ENCODE results near the gene LIPI. TPM values are rescaled to one million over a fixed set of nuclear protein-coding genes. Genes with fewer than 3 reads are reported as not detected.

The LIPI gene
- polyA plus RNA-seq, 1 of the 3 experiments (the other 2 are of a cell fraction): not detected

DNA sequence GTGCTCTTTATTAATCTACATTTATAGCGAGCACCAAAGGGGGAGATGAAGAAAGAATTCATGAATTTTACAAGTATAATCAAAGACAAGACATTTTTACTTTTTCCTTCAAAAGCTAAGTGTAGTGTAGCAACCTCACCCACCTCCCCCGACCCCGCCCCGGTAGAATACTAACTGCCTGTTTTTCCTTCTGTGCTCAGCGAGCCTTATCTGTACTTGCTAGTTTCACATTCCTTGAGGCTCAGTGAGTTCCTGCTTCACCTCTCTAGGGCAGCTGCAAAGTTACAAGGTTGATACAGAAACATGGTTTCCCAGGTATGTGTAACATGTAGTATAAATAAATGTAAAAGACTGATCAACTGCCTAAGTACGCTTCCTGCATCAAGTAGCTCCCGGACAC lies 86.5 kb downstream of the LIPI start:
- ChIA-PET POLR2A (no interaction called here), CTCF (no interaction called here)
- no peaks in the 10 kb centered on the region for H3K9me2 ChIP-seq
- H3K79me2 ChIP-seq (ENCODE audit: insufficient read depth): no peaks in the 10 kb centered on the region
- TF ChIP-seq, protein P1, sequence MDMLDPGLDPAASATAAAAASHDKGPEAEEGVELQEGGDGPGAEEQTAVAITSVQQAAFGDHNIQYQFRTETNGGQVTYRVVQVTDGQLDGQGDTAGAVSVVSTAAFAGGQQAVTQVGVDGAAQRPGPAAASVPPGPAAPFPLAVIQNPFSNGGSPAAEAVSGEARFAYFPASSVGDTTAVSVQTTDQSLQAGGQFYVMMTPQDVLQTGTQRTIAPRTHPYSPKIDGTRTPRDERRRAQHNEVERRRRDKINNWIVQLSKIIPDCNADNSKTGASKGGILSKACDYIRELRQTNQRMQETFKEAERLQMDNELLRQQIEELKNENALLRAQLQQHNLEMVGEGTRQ (IDR thresholded peaks at IDR 0.05; ENCODE audit: borderline replicate concordance, low read depth, low read length): no peak
- TF ChIP-seq TEAD4 (IDR thresholded peaks at IDR 0.05; ENCODE audit: borderline replicate concordance, insufficient read depth) (no peak), ELF1 (IDR thresholded peaks at IDR 0.05) (no peak), CHD2 (IDR thresholded peaks at IDR 0.05; ENCODE audit: low read length, partially characterized antibody) (no peak), RXRA (IDR thresholded peaks at IDR 0.05; ENCODE audit: borderline replicate concordance, low read depth) (no peak), YY1 (IDR thresholded peaks at IDR 0.05; ENCODE audit: low read depth) (no peak), RAD21 (IDR thresholded peaks at IDR 0.05; ENCODE audit: low read length) (no peak), SIN3A (IDR thresholded peaks at IDR 0.05; ENCODE audit: borderline replicate concordance, low read depth, low read length) (no peak), FOXM1 (IDR thresholded peaks at IDR 0.05; ENCODE audit: low read depth) (no peak), TAF1 (IDR thresholded peaks at IDR 0.05; ENCODE audit: borderline replicate concordance, low read depth, low read length) (no peak), NFIC (IDR thresholded peaks at IDR 0.05; ENCODE audit: borderline replicate concordance) (no peak), RCOR1 (IDR thresholded peaks at IDR 0.05; ENCODE audit: low read length) (no peak)
- TF ChIP-seq, protein P2, sequence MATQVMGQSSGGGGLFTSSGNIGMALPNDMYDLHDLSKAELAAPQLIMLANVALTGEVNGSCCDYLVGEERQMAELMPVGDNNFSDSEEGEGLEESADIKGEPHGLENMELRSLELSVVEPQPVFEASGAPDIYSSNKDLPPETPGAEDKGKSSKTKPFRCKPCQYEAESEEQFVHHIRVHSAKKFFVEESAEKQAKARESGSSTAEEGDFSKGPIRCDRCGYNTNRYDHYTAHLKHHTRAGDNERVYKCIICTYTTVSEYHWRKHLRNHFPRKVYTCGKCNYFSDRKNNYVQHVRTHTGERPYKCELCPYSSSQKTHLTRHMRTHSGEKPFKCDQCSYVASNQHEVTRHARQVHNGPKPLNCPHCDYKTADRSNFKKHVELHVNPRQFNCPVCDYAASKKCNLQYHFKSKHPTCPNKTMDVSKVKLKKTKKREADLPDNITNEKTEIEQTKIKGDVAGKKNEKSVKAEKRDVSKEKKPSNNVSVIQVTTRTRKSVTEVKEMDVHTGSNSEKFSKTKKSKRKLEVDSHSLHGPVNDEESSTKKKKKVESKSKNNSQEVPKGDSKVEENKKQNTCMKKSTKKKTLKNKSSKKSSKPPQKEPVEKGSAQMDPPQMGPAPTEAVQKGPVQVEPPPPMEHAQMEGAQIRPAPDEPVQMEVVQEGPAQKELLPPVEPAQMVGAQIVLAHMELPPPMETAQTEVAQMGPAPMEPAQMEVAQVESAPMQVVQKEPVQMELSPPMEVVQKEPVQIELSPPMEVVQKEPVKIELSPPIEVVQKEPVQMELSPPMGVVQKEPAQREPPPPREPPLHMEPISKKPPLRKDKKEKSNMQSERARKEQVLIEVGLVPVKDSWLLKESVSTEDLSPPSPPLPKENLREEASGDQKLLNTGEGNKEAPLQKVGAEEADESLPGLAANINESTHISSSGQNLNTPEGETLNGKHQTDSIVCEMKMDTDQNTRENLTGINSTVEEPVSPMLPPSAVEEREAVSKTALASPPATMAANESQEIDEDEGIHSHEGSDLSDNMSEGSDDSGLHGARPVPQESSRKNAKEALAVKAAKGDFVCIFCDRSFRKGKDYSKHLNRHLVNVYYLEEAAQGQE (IDR thresholded peaks at IDR 0.05; ENCODE audit: low read depth, low read length): no peak
- TF ChIP-seq, protein P3, sequence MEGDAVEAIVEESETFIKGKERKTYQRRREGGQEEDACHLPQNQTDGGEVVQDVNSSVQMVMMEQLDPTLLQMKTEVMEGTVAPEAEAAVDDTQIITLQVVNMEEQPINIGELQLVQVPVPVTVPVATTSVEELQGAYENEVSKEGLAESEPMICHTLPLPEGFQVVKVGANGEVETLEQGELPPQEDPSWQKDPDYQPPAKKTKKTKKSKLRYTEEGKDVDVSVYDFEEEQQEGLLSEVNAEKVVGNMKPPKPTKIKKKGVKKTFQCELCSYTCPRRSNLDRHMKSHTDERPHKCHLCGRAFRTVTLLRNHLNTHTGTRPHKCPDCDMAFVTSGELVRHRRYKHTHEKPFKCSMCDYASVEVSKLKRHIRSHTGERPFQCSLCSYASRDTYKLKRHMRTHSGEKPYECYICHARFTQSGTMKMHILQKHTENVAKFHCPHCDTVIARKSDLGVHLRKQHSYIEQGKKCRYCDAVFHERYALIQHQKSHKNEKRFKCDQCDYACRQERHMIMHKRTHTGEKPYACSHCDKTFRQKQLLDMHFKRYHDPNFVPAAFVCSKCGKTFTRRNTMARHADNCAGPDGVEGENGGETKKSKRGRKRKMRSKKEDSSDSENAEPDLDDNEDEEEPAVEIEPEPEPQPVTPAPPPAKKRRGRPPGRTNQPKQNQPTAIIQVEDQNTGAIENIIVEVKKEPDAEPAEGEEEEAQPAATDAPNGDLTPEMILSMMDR (IDR thresholded peaks at IDR 0.05): no peak
- TF ChIP-seq, protein P4, sequence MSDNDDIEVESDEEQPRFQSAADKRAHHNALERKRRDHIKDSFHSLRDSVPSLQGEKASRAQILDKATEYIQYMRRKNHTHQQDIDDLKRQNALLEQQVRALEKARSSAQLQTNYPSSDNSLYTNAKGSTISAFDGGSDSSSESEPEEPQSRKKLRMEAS (IDR thresholded peaks at IDR 0.05; ENCODE audit: low read depth): no peak
- TF ChIP-seq, protein P5, sequence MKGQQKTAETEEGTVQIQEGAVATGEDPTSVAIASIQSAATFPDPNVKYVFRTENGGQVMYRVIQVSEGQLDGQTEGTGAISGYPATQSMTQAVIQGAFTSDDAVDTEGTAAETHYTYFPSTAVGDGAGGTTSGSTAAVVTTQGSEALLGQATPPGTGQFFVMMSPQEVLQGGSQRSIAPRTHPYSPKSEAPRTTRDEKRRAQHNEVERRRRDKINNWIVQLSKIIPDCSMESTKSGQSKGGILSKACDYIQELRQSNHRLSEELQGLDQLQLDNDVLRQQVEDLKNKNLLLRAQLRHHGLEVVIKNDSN (IDR thresholded peaks at IDR 0.05; ENCODE audit: borderline replicate concordance, low read depth): no peak
- no peak overlapping the region for H2AFZ ChIP-seq (ENCODE audit: low read depth)
- H3K27me3 ChIP-seq (ENCODE audit: insufficient read depth): no peaks in the 10 kb centered on the region
- no peaks in the 10 kb centered on the region for H4K20me1 ChIP-seq (ENCODE audit: insufficient read depth)
- no peaks in the 10 kb centered on the region for H3F3A ChIP-seq (replicated peaks; ENCODE audit: insufficient read depth)
- no peak overlapping the region for H3K27ac ChIP-seq (ENCODE audit: low read depth in 2 of 2, low read length in 1 of 2)
- WGBS (ENCODE audit: low lambda C conversion rate): 45% methylated on average over 7 of the region's 7 CpGs
- no peak overlapping the region for H3K9ac ChIP-seq
- H3K4me3 ChIP-seq (ENCODE audit: low read depth in 2 of 2, low read length in 1 of 2): no peak overlapping the region
- no peak for DNase-seq
- no peaks in the 10 kb centered on the region for H3K4me1 ChIP-seq (ENCODE audit: control insufficient read depth in 1 of 2, insufficient read depth in 2 of 2, low read depth in 1 of 2, low read length in 1 of 2)
- H3K36me3 ChIP-seq (replicated peaks in 1 of 2; ENCODE audit: control insufficient read depth in 1 of 2, insufficient read depth in 2 of 2, low read length in 1 of 2): no peaks in the 10 kb centered on the region
- H3K9me3 ChIP-seq: no peaks in the 10 kb centered on the region
- H3K4me2 ChIP-seq: no peak overlapping the region

Data from SK-N-SH (cell line).